ENCODE measurements around the gene ENTPD1. TPM values are rescaled to one million over a fixed set of nuclear protein-coding genes. Genes with fewer than 3 reads are reported as not detected.

ENTPD1 gene
- total RNA-seq, 2 experiments from 2014 or later = 0.26 to 0.35 TPM

DNA sequence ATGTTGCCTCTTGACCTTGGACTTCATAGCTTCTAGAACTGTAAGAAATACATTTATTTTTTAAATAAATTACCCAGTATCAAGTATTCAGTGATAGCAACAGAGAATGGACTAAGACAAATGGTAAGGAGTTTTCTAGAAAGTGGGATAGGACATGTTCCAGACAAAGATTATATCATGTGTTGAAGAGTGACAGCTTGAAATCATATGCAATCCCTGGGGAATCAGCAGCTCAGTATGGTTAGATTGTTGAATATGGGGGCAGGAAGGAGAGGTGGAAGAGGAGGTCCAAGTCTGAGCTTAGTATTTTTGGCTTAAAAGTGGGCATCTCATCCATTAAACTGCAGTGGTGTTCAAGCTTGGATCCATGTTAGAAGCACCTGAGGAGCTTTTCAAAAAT, 74.1 kb downstream of the ENTPD1 start:
- Mint-ChIP-seq H3K27me3 (ENCODE audit: low read depth) (no peaks in the 10 kb centered on the region), H3K36me3 (ENCODE audit: low read depth) (no peaks in the 10 kb centered on the region), H3K27ac (no peak overlapping the region), H3K9me3 (no peaks in the 10 kb centered on the region), H3K4me1 (ENCODE audit: low read depth) (no peaks in the 10 kb centered on the region), H3K4me3 (no peak overlapping the region)
- CTCF ChIA-PET = interaction anchor here (1.3 to 4.8 kb wide), 2 partner anchors 11 to 136 kb away, joined by 6 to 23 read pairs; partner anchors contain the start of gene TCTN3
- intact Hi-C loops (cut with micrococcal nuclease) = no loop called here
- DNase-seq = no peak

DNA sequence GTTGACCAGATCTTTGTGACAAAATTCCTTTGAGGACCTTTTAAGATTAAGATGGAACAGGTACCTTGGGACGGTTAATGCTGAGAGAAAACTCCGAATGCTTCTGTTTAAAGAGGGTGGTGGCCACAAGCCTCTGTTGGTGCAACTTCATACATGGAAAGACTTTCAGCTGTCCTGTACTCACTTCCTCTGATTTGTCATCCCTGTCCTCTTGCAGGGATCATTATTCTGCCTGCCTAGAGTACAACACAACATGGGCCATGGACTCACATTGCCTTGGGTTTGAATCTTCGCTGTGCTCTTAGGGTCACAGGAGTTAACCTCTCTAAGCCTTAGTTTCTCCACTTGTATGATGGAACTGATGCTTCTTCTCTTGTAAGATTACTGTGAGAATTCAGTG, 75.1 kb downstream of the ENTPD1 start:
- no peak overlapping the region for H3K27ac Mint-ChIP-seq
- H3K36me3 Mint-ChIP-seq (ENCODE audit: low read depth) = no peaks in the 10 kb centered on the region
- H3K4me1 Mint-ChIP-seq (ENCODE audit: low read depth) = no peaks in the 10 kb centered on the region
- H3K4me3 Mint-ChIP-seq = no peak overlapping the region
- H3K9me3 Mint-ChIP-seq = no peaks in the 10 kb centered on the region
- intact Hi-C loops (cut with micrococcal nuclease) = no loop called here
- CTCF ChIA-PET = interaction anchor here (4.8 kb wide), 1 partner anchor 10 kb away, joined by 23 read pairs; no protein-coding TSS in a partner anchor
- no peak for DNase-seq
- H3K27me3 Mint-ChIP-seq (ENCODE audit: low read depth) = no peaks in the 10 kb centered on the region

DNA sequence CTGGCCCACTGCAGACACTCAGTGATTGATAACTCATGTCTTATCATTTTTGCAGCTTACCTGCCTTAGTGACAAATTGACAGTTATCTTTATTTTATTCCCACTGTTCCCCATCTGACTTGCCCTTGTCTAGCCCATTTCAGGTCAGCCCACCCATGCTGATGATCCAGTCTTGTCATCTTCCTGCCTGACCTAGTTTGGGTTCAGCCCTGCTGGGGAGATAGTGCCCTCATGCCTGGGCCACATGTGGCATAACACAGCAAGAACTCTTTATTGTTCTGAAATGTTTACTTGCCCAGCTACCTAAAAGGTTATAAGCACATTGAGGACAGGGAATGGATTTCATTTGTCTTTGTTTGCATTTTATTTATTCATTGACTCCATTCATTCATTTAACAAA, 75.6 kb downstream of the ENTPD1 start:
- Mint-ChIP-seq H3K27ac (no peak overlapping the region), H3K36me3 (ENCODE audit: low read depth) (no peaks in the 10 kb centered on the region), H3K4me1 (ENCODE audit: low read depth) (no peaks in the 10 kb centered on the region), H3K4me3 (no peak overlapping the region), H3K27me3 (ENCODE audit: low read depth) (no peaks in the 10 kb centered on the region), H3K9me3 (no peaks in the 10 kb centered on the region)
- CTCF ChIA-PET = interaction anchor here (4.8 kb wide), 1 partner anchor 9 kb away, joined by 23 read pairs; no protein-coding TSS in a partner anchor
- intact Hi-C loops (cut with micrococcal nuclease) = no loop called here
- no peak for DNase-seq

DNA sequence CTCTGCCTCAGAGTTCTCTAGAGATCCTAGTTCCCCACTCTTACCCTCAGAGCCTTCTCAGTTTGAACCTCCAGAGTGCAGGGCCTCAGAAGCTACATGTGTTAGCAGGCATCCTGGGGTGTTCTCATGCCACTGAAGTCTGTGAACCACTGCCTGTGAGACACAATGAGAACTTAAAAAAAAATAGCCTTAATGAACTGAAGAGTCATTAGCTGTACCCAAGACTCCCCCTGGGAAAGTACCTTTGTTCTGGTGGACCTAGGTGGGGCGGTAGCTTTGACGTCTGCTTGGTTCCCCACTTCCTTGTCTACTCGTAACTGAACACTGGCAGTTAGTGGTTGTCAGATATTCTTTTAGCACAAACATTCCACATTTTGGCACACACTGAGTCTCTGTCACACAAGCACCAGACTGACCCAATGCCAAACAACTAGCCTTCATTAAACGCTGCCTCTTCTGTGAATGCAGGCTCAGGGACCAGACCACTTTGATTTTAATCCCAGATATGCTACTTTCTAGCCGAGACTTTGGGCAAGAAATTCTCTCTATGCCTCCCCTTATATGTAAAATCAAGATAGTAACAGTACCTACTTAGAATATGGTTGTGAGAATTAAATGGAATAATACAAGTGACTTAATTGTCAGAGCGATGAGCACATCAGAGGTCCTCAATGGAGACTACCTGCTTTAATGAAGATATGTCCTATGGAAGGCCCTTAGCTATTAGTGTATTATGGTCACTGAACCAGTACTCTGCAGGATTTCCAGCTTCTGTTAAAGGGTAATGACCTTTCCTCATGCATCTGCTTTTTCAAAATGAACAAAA, 76.5 kb downstream of the ENTPD1 start:
- Mint-ChIP-seq H3K9me3 (no peaks in the 10 kb centered on the region), H3K27me3 (ENCODE audit: low read depth) (no peaks in the 10 kb centered on the region), H3K27ac (peak overlapping the region; percentile 67), H3K36me3 (ENCODE audit: low read depth) (no peaks in the 10 kb centered on the region), H3K4me1 (ENCODE audit: low read depth) (no peaks in the 10 kb centered on the region), H3K4me3 (peak overlapping the region; percentile 4)
- CTCF ChIA-PET = interaction anchor here (0.6 to 1.6 kb wide), 3 partner anchors 138 to 401 kb away, joined by 3 to 8 read pairs (median 3); partner anchors contain the start of gene TCTN3
- peak; percentile 25 for DNase-seq
- intact Hi-C loops (cut with micrococcal nuclease) = no loop called here

DNA sequence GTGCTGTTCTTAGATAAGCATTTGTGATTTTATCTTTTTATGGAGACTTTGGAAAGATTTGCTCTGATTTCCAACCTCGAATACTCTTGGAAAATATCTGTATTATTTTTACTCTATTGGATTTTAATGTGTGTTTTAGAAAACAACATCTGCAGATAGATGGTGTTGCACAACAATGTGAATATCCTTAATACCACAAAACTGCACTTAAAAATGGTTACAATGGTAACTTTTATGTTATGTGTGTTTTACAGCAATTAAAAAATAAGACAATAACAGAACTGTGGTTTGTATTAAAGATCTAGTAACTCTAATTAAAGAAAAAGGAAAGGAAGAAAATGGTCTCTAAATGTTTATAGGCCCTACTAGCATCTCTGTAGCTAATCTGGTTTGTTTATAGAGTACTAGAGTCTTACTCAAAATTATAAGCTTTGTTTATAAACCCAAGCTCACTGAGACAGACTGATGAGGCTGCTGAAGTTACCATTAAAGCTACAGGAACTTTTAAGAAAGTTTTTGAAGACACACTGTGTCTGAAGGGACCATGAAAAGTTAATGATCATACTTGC, 77.2 kb downstream of the ENTPD1 start:
- Mint-ChIP-seq H3K36me3 (ENCODE audit: low read depth) (no peaks in the 10 kb centered on the region), H3K4me1 (ENCODE audit: low read depth) (no peaks in the 10 kb centered on the region), H3K27me3 (ENCODE audit: low read depth) (no peaks in the 10 kb centered on the region), H3K9me3 (no peaks in the 10 kb centered on the region), H3K4me3 (no peak overlapping the region), H3K27ac (no peak overlapping the region)
- CTCF ChIA-PET = interaction anchor here (0.5 to 1.6 kb wide), 2 partner anchors 139 to 374 kb away, joined by 3 to 8 read pairs; partner anchors contain the start of gene TCTN3
- no peak for DNase-seq
- intact Hi-C loops (cut with micrococcal nuclease) = no loop called here

- intact Hi-C loops (cut with micrococcal nuclease) = no loop called here
- H3K27ac Mint-ChIP-seq = no peak overlapping the region
- H3K27me3 Mint-ChIP-seq (ENCODE audit: low read depth) = peaks cover under 1% of the 10 kb centered on the region
- DNase-seq = no peak
- CTCF ChIA-PET = interaction anchor here (0.6 to 0.9 kb wide), 2 partner anchors 67 to 141 kb away, joined by 3 read pairs; partner anchors contain the start of gene TCTN3
- no peaks in the 10 kb centered on the region for H3K9me3 Mint-ChIP-seq
- H3K36me3 Mint-ChIP-seq (ENCODE audit: low read depth) = no peaks in the 10 kb centered on the region
- no peak overlapping the region for H3K4me3 Mint-ChIP-seq
- no peaks in the 10 kb centered on the region for H3K4me1 Mint-ChIP-seq (ENCODE audit: low read depth)
These were observed 78.4 kb downstream of the ENTPD1 start for GRCh38 chr10:95834406-95834805.

DNA sequence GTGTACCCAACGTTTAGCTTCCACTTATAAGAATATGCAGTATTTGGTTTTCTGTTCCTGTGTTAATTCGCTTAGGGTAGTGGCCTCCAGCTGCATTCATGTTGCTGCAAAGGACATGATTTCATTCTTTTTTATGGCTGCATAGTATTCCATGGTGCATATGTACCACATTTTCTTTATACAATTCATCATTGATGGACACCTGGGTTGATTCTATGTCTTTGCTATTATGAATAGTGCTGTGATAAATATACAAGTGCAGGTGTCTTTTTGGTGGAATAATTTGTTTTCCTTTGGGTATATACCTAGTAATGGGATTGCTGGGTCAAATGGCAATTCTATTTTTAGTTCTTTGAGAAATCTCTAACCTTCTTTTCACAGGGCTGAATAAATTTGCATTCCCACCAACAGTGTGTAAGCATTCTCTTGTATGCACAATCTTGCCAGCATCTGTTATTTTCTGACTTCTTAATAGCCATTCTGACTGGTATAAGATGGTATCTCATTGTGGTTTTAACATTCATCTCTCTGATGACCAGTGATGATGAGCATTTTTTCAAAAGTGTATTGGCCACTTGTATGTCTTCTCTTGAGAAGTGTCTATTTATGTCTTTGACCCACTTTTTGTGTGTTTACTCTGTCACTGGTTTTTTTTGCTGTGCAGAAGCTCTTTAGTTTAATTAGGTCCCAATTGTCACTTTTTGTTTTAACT, 79.3 kb downstream of the ENTPD1 start:
- CTCF ChIA-PET = interaction anchor here (0.9 kb wide), 1 partner anchor 141 kb away, joined by 3 read pairs; the partner anchor contains the start of gene TCTN3
- Mint-ChIP-seq H3K27ac (no peak overlapping the region), H3K36me3 (ENCODE audit: low read depth) (no peaks in the 10 kb centered on the region), H3K9me3 (no peaks in the 10 kb centered on the region), H3K4me3 (no peak overlapping the region), H3K27me3 (ENCODE audit: low read depth) (peaks cover 3% of the 10 kb centered on the region), H3K4me1 (ENCODE audit: low read depth) (no peaks in the 10 kb centered on the region)
- intact Hi-C loops (cut with micrococcal nuclease) = no loop called here
- DNase-seq = no peak

DNA sequence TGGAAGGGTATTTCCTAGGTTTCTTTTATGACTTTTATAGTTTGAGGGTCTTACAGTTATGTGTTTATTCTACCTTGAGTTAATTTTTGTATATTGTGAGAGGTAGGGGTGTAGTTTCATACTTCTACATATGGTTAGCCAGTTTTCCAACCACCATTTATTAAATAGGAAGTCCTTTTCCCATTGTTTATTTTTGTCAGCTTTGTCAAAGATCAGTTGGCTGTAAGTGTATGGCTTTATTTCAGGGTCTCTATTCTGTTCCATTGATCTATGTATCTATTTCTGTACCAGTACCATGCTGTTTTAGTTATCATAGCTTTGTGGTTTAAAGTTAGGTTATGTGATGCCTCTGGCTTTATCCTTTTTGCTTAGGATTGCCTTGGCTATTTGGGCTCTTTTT, 79.9 kb downstream of the ENTPD1 start:
- CTCF ChIA-PET = interaction anchor here (1.6 to 10.4 kb wide), 2 partner anchors 142 to 461 kb away, joined by 3 to 144 read pairs; partner anchors contain the start of gene TCTN3
- H3K36me3 Mint-ChIP-seq (ENCODE audit: low read depth) = no peaks in the 10 kb centered on the region
- DNase-seq = no peak
- H3K4me3 Mint-ChIP-seq = no peak overlapping the region
- H3K9me3 Mint-ChIP-seq = no peaks in the 10 kb centered on the region
- H3K27me3 Mint-ChIP-seq (ENCODE audit: low read depth) = peaks cover 3% of the 10 kb centered on the region
- H3K27ac Mint-ChIP-seq = no peak overlapping the region
- no peaks in the 10 kb centered on the region for H3K4me1 Mint-ChIP-seq (ENCODE audit: low read depth)
- intact Hi-C loops (cut with micrococcal nuclease) = no loop called here

- Mint-ChIP-seq H3K4me1 (ENCODE audit: low read depth) (no peaks in the 10 kb centered on the region), H3K27me3 (ENCODE audit: low read depth) (peaks cover 3% of the 10 kb centered on the region), H3K4me3 (no peak overlapping the region), H3K27ac (no peak overlapping the region), H3K9me3 (no peaks in the 10 kb centered on the region), H3K36me3 (ENCODE audit: low read depth) (no peaks in the 10 kb centered on the region)
- DNase-seq = no peak
- CTCF ChIA-PET = interaction anchor here (1.0 to 10.4 kb wide), 3 partner anchors 12 to 462 kb away, joined by 3 to 144 read pairs (median 3); partner anchors contain the start of gene TCTN3
- intact Hi-C loops (cut with micrococcal nuclease) = no loop called here
These were observed 80.8 kb downstream of the ENTPD1 start for GRCh38 chr10:95836610-95837355.

GRCh38 chr10:95837356-95837776, 81.4 kb downstream of the ENTPD1 start:
- H3K4me1 Mint-ChIP-seq (ENCODE audit: low read depth) = no peaks in the 10 kb centered on the region
- no peak overlapping the region for H3K4me3 Mint-ChIP-seq
- H3K27me3 Mint-ChIP-seq (ENCODE audit: low read depth) = peaks cover 3% of the 10 kb centered on the region
- no peaks in the 10 kb centered on the region for H3K9me3 Mint-ChIP-seq
- no peak overlapping the region for H3K27ac Mint-ChIP-seq
- H3K36me3 Mint-ChIP-seq (ENCODE audit: low read depth) = no peaks in the 10 kb centered on the region
- intact Hi-C loops (cut with micrococcal nuclease) = no loop called here
- CTCF ChIA-PET = interaction anchor here (1.0 to 10.4 kb wide), 3 partner anchors 12 to 463 kb away, joined by 3 to 144 read pairs (median 3); partner anchors contain the start of gene TCTN3
- DNase-seq = no peak

DNA sequence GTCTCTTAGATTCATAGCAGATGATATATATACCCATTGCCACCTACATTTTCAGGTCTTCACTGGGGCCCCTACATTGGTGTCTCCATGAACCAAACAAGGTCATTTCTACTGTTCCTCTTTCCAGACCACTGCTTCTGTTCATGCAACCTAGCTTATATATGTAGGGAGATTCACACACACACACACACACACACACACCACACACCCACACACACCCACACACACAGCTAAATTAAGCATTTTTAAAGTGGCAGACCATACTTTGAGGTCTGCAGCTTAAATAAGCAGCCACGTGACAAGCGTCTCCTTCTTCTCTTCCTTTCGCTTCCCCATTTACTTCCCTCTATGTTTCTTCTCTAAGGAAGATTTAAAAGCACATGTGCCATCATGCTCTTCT, 81.8 kb downstream of the ENTPD1 start:
- no peak overlapping the region for H3K4me3 Mint-ChIP-seq
- intact Hi-C loops (cut with micrococcal nuclease) = no loop called here
- H3K27me3 Mint-ChIP-seq (ENCODE audit: low read depth) = peaks cover 3% of the 10 kb centered on the region
- CTCF ChIA-PET = interaction anchor here (0.7 to 10.4 kb wide), 3 partner anchors 11 to 144 kb away, joined by 3 to 144 read pairs (median 3); partner anchors contain the start of gene TCTN3
- no peaks in the 10 kb centered on the region for H3K36me3 Mint-ChIP-seq (ENCODE audit: low read depth)
- no peaks in the 10 kb centered on the region for H3K9me3 Mint-ChIP-seq
- no peaks in the 10 kb centered on the region for H3K4me1 Mint-ChIP-seq (ENCODE audit: low read depth)
- no peak for DNase-seq
- H3K27ac Mint-ChIP-seq = no peak overlapping the region

All from activated naive CD4-positive, alpha-beta T cell treated with anti-CD3 and anti-CD28 coated beads for 36 hours (primary cell).